Bronchial epithelial cell (primary cell): Measurements from ENCODE around the gene COPS7A. TPM values are rescaled to one million over a fixed set of nuclear protein-coding genes. Genes with fewer than 3 reads are reported as not detected.

Source experiments
- DNase-seq: peaks from one replicate; pipeline ENCODE4 v3.0.0-alpha.2; 2010; ENCODE audit warnings: low read depth
- FAIRE-seq: peaks from 2 replicates; lab custom pipeline; 2011; peaks lifted over from hg19 to GRCh38; lab: Jason Lieb, UNC
- H3K27me3 ChIP-seq: 2 replicates; pipeline ENCODE4 v1.5.1; 2011; ENCODE audit warnings: low read length; ENCODE audit not compliant: control insufficient read depth, insufficient read depth
- H3K36me3 ChIP-seq: 2 replicates; pipeline ENCODE4 v1.5.1; 2011; ENCODE audit warnings: low read length; ENCODE audit not compliant: control insufficient read depth, insufficient read depth
- H3K4me3 ChIP-seq: 2 replicates; pipeline ENCODE4 v1.5.1; 2011; ENCODE audit warnings: mild to moderate bottlenecking, low read depth, low read length, control low read depth
- total RNA-seq: library from RNA; depleted of rRNA; stranded (reverse); fragments of >200 nt; gene quantifications from 2 replicates; pipeline ENCODE4 v1.2.1, GENCODE V29; 2014
- TF ChIP-seq, protein P1 (sequence below): IDR thresholded peaks from 2 replicates; pipeline ENCODE4 v1.5.1; 2011; ENCODE audit warnings: mild to moderate bottlenecking, moderate library complexity, low read length, control low read depth, inconsistent platforms; ENCODE audit not compliant: insufficient read depth, severe bottlenecking

Gene COPS7A, protein sequence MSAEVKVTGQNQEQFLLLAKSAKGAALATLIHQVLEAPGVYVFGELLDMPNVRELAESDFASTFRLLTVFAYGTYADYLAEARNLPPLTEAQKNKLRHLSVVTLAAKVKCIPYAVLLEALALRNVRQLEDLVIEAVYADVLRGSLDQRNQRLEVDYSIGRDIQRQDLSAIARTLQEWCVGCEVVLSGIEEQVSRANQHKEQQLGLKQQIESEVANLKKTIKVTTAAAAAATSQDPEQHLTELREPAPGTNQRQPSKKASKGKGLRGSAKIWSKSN
- total RNA-seq, result 63.7 and 86.0 TPM in 2 replicates

DNA sequence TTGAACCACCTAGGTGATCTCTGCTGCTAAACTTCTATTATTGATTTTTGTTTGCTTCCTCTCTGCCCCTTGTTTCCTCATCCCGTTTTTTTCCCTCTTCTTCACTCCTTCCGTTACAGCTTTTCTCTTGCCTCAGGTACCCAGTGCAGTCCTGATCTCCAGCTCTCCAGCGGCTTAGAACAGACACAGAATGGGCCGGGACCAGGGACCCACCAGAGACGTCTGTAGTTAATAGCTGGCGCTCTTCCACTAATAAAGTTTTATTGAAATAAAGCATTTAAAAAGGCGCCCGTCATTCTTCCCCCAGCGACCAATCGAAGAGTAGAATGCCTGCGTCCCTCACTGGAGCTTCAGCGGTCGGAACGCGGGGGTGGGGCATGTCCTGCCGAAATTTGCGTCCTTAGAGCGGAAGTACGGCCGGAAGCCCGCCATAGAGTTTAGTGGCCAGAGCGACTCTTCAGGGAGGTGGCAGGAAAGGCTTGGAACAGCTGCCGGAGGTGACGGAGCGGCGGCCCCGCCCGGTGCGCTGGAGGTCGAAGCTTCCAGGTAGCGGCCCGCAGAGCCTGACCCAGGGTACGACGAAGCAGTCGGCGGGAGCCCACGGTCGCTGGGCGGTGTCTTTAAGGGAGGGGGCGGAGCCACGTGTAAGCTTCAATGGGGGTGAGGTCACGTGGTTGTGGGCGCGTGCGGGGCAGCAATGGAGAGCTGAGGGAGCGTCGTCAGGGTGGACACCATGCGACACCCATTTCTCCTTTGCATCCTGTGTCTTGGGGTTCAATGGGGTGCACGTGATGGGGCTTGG is at the start of gene COPS7A:
Gene COPS7A (plus strand): TSS at position 440 of the 802 bp plus-strand sequence. CDS start 611 bp downstream, outside the sequence.
- peak; percentile 97 for DNase-seq

DNA sequence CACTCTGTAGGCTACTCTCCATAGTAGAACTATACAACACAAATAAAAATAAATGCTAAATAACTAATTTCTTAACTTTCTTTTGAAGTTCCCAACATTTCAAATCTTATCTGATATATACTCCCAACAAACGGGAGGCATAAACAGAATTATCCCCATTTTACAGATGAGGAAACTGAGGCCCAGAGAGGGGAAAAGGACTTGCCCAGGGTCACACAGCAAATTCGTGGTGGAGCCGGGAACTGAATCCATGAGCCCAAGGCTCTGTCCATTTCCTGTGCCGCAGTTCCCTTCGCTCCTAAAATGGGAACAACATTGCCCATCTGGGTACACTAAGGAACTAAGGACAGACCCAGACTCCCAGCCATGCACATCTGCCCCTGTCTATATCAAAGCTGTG is 46.9 kb upstream of the COPS7A start:
- TF ChIP-seq, protein P1, sequence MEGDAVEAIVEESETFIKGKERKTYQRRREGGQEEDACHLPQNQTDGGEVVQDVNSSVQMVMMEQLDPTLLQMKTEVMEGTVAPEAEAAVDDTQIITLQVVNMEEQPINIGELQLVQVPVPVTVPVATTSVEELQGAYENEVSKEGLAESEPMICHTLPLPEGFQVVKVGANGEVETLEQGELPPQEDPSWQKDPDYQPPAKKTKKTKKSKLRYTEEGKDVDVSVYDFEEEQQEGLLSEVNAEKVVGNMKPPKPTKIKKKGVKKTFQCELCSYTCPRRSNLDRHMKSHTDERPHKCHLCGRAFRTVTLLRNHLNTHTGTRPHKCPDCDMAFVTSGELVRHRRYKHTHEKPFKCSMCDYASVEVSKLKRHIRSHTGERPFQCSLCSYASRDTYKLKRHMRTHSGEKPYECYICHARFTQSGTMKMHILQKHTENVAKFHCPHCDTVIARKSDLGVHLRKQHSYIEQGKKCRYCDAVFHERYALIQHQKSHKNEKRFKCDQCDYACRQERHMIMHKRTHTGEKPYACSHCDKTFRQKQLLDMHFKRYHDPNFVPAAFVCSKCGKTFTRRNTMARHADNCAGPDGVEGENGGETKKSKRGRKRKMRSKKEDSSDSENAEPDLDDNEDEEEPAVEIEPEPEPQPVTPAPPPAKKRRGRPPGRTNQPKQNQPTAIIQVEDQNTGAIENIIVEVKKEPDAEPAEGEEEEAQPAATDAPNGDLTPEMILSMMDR, result no peak
- FAIRE-seq (no peak), DNase-seq (no peak)
- H3K27me3 ChIP-seq, result no peaks in the 10 kb centered on the region
- peaks cover 33% of the 10 kb centered on the region for H3K36me3 ChIP-seq
- H3K4me3 ChIP-seq, result no peak overlapping the region

More for the DNA sequence above, at the start of gene COPS7A:
- TF ChIP-seq, protein P1, result no peak
- no peak for FAIRE-seq
- H3K36me3 ChIP-seq, result peaks cover 5% of the 10 kb centered on the region
- peak within 1 kb of the TSS; percentile 61 for H3K4me3 ChIP-seq
- H3K27me3 ChIP-seq, result no peaks in the 10 kb centered on the region

DNA sequence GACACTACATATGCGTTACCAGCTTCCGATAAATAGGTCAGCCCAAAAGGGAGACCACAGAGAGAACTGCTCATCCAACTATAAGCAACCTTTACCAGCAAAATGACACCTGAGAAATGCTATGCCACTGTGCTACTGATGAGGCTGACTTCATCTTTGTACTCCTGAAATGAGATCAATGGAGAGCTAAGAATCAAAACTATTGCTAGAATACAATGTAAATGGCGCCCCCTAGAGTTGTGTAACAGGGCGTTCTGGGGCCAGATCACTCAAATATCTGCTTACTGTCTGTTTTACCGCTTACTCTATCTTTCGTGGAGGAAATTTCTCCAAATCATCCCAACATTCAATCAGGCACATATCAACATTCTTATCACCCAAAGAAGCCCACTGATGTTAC is 39.2 kb upstream of the COPS7A start:
- H3K36me3 ChIP-seq, result no peaks in the 10 kb centered on the region
- no peak for FAIRE-seq
- TF ChIP-seq, protein P1, result peak; percentile 43
- no peaks in the 10 kb centered on the region for H3K27me3 ChIP-seq
- DNase-seq, result no peak
- H3K4me3 ChIP-seq, result no peak overlapping the region

DNA sequence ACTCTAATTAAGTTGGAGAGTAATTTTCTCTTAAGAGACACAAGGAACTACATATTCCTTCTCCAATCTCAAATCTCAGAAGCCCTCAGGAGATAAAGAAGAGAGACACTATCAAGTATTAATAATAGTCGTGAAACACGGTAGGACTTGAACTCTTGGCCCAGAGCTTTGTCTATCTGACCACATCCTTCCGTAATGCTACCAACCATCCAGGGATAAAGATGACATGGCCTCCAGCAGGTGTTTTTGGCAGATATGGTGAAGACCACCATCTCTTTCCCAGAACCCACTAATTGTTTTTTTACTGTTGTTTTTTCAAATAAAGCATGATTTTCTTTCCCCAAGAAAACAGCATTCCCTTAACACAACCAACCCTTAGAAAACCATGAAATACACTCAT is 38.0 kb upstream of the COPS7A start:
- TF ChIP-seq, protein P1, result no peak
- H3K36me3 ChIP-seq, result no peaks in the 10 kb centered on the region
- FAIRE-seq, result no peak

DNA sequence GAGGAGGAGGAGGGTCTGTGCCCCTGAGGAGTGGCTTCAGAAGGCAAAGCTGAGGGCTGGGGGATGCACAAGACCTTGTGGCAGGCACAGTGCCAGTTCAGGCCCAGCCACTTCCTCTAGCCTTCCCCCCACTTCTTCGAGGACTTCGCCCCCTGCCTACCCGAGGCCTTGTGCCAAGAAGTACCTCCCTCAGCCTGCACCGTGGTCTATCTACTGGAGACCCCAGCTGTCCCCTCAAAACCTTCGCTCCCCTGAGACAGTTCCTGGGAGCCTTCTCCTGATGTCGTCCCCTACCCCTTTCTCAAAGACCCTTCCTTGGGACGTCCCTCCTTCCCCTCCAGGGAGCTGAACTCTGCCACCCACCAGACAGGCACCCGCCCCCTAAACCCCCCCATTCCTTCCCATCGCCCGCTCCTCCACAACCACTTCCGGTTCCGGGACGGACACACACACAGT is 35.3 kb upstream of the COPS7A start:
- Histone ChIP-seq H3K36me3 (no peaks in the 10 kb centered on the region), H3K27me3 (no peaks in the 10 kb centered on the region), H3K4me3 (peak overlapping the region; percentile 64)
- TF ChIP-seq, protein P1, result no peak
- FAIRE-seq (no peak), DNase-seq (no peak)

More for the DNA sequence above, 38.0 kb upstream of the COPS7A start:
- no peak for DNase-seq
- Histone ChIP-seq H3K27me3 (no peaks in the 10 kb centered on the region), H3K4me3 (no peak overlapping the region)
